Diencephalon (tissue), 1 donor: ENCODE measurements around the gene ACAT2. TPM values are rescaled to one million over a fixed set of nuclear protein-coding genes. Genes with fewer than 3 reads are reported as not detected.

Source experiments
- small RNA-seq: library from RNA; depleted of rRNA; stranded (forward); fragments of <200 nt; gene quantifications from one replicate; pipeline ENCODE3, GENCODE V24; 2014
- total RNA-seq: library from RNA; depleted of rRNA; stranded (reverse); fragments of >200 nt; gene quantifications from one replicate; pipeline ENCODE4 v1.2.3, GENCODE V29; 2014

Gene ACAT2
- 61.4 TPM for total RNA-seq

GRCh38 chr6:159761873-159762680 is at the start of gene ACAT2:
TSS of gene ACAT2 (plus strand) at chr6:159762045. CDS start at chr6:159762088, 43 bp downstream.

GRCh38 chr6:159726918-159727716 is 34.7 kb upstream of the ACAT2 start, which contains the start of gene WTAP:
TSS of gene WTAP (plus strand) at chr6:159727506. CDS start at chr6:159736266, 8,760 bp downstream.

GRCh38 chr6:159789377-159790148 is 27.7 kb downstream of the ACAT2 start, which contains the start of gene TCP1:
TSS of gene TCP1 (minus strand) at chr6:159789602. CDS start at chr6:159789468, 134 bp downstream.

GRCh38 chr6:159790149-159790955 is 28.5 kb downstream of the ACAT2 start, which contains the start of gene MRPL18:
TSS of gene MRPL18 (plus strand) at chr6:159790467. CDS start at chr6:159790588, 121 bp downstream.

GRCh38 chr6:159800141-159800865 is 38.5 kb downstream of the ACAT2 start, which contains the start of gene PNLDC1:
TSS of gene PNLDC1 (plus strand) at chr6:159800276. CDS start at chr6:159800308, 32 bp downstream.

Small RNAs within 50 kb of the gene (small RNA-seq; reads per million reads assigned to genes)
- not detected for gene RNU4ATAC18P
- 34.8 reads per million, percentile 96 among the genes with 10 or more reads in this experiment for gene SNORA20
- not detected for gene SNORA29

Other genes starting within 250 kb of the ACAT2 start
- gene SOD2, start 68.8 kb upstream of the ACAT2 start, total RNA-seq = 96.4 TPM
- 103 TPM for gene WTAP, start 34.5 kb upstream of the ACAT2 start, total RNA-seq
- 227 TPM for gene TCP1, start 27.6 kb downstream of the ACAT2 start, total RNA-seq
- 57.9 TPM for gene MRPL18, start 28.4 kb downstream of the ACAT2 start, total RNA-seq
- 0.23 TPM for gene PNLDC1, start 38.2 kb downstream of the ACAT2 start, total RNA-seq
- under 0.01 TPM for gene MAS1, start 128.9 kb downstream of the ACAT2 start, total RNA-seq
- gene IGF2R, start 207.0 kb downstream of the ACAT2 start, total RNA-seq = 40.1 TPM